SK-N-SH treated with all-trans-retinoic acid at 6 μM for 48 hours (cell line): ENCODE results near the gene COQ10A.

Source experiments
- CSDC2 ChIP-seq: fragments of 250-450 bp; sonication (Bioruptor Pico); IDR thresholded peaks from 2 replicates; pipeline ENCODE4 v1.5.0; 2020; ENCODE audit warnings: mild to moderate bottlenecking, moderate library complexity
- ISL1 ChIP-seq: fragments of 250-450 bp; sonication (Bioruptor Pico); IDR thresholded peaks from 2 replicates; pipeline ENCODE4 v2.1.2; 2022; ENCODE audit warnings: mild to moderate bottlenecking, moderate library complexity
- PPARA ChIP-seq: fragments of 250-450 bp; sonication (Bioruptor Pico); IDR thresholded peaks from 2 replicates; pipeline ENCODE4 v1.5.0; 2020; ENCODE audit warnings: mild to moderate bottlenecking, borderline replicate concordance
- RARB ChIP-seq: fragments of 250-450 bp; sonication (Bioruptor Pico); IDR thresholded peaks from 2 replicates; pipeline ENCODE4 v1.8.0; 2021; ENCODE audit warnings: mild to moderate bottlenecking, moderate library complexity
- TSHZ2 ChIP-seq: fragments of 250-450 bp; sonication (Bioruptor Pico); IDR thresholded peaks from 2 replicates; pipeline ENCODE4 v1.5.0; 2020; ENCODE audit warnings: mild to moderate bottlenecking, moderate library complexity
- ZFP3 ChIP-seq: fragments of 250-450 bp; sonication (Bioruptor Pico); IDR thresholded peaks from 2 replicates; pipeline ENCODE4 v1.5.0; 2020; ENCODE audit warnings: mild to moderate bottlenecking, moderate library complexity
- TF ChIP-seq, protein P1 (sequence below): fragments of 250-450 bp; sonication (Bioruptor Pico); IDR thresholded peaks from 2 replicates; pipeline ENCODE4 v1.8.0; 2020; ENCODE audit warnings: mild to moderate bottlenecking, moderate library complexity, borderline replicate concordance

DNA sequence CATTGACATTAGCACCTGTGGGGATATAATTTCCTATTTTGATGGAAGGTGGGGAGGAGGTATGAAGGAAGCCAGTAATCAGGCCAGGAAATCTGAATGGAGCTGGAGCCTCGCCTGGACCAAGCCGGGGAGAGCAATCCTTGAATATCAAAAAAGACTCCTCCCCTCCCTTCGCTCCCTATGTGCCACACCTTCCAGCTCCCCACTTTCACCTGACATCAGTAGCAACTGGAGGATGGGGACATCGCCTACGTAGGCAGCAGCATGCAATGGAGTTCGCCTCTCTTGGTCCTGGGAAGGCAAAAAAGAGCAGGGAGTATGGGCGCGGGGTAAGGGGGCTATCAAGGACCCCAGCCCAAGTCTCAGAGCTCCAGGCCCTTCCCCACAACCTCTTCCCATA lies 9.7 kb upstream of the COQ10A start:
- TF ChIP-seq, protein P1, sequence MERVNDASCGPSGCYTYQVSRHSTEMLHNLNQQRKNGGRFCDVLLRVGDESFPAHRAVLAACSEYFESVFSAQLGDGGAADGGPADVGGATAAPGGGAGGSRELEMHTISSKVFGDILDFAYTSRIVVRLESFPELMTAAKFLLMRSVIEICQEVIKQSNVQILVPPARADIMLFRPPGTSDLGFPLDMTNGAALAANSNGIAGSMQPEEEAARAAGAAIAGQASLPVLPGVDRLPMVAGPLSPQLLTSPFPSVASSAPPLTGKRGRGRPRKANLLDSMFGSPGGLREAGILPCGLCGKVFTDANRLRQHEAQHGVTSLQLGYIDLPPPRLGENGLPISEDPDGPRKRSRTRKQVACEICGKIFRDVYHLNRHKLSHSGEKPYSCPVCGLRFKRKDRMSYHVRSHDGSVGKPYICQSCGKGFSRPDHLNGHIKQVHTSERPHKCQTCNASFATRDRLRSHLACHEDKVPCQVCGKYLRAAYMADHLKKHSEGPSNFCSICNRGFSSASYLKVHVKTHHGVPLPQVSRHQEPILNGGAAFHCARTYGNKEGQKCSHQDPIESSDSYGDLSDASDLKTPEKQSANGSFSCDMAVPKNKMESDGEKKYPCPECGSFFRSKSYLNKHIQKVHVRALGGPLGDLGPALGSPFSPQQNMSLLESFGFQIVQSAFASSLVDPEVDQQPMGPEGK, result no peak
- TF ChIP-seq RARB (CRISPR knock-in tag), result no peak
- TF ChIP-seq PPARA (CRISPR knock-in tag), result no peak
- TF ChIP-seq ISL1 (CRISPR knock-in tag), result no peak
- no peak for TF ChIP-seq CSDC2 (CRISPR knock-in tag)
- no peak for TF ChIP-seq ZFP3
- no peak for TF ChIP-seq TSHZ2 (CRISPR knock-in tag)
